GM18505 (cell line): ENCODE data around the gene MAP3K4.
"Not testable (repeated sequence)": the region's sequence is repeated elsewhere in the genome, so short reads cannot be mapped to it uniquely, and the experiment has no call there.

ENCODE experiments used
- ATAC-seq: cut with Tn5 transposase; IDR thresholded peaks from one replicate; pipeline ENCODE4 v1.9.1; 2021; ENCODE audit not compliant: unreplicated experiment
- POLR2A ChIP-seq: IDR thresholded peaks from 4 replicates; pipeline ENCODE4 v1.6.1; 2011; ENCODE audit warnings: borderline replicate concordance; ENCODE audit not compliant: insufficient read depth, insufficient read length; ENCODE audit errors: extremely low read depth

The MAP3K4 gene

GRCh38 chr6:160962835-160963623, 28.5 kb upstream of the MAP3K4 start:
- TF ChIP-seq POLR2A = no peak
- no peak for ATAC-seq

- no peak for ATAC-seq
- TF ChIP-seq POLR2A = no peak
Observed at GRCh38 chr6:160963651-160964050, 27.9 kb upstream of the MAP3K4 start.

GRCh38 chr6:160965893-160966292, 25.7 kb upstream of the MAP3K4 start:
- no peak for TF ChIP-seq POLR2A
- ATAC-seq = no peak

GRCh38 chr6:160966493-160967229, 24.9 kb upstream of the MAP3K4 start:
- no peak for TF ChIP-seq POLR2A
- ATAC-seq = no peak

- no peak for TF ChIP-seq POLR2A
- no peak for ATAC-seq
Observed at GRCh38 chr6:160967351-160967750, 24.2 kb upstream of the MAP3K4 start.

- no peak for ATAC-seq
- no peak for TF ChIP-seq POLR2A
Observed at GRCh38 chr6:160967833-160968232, 23.7 kb upstream of the MAP3K4 start.

GRCh38 chr6:160971171-160971570, 20.4 kb upstream of the MAP3K4 start:
- TF ChIP-seq POLR2A = no peak
- ATAC-seq = no peak

GRCh38 chr6:160972111-160972510, 19.5 kb upstream of the MAP3K4 start:
- peak; percentile 54 for ATAC-seq
- no peak for TF ChIP-seq POLR2A

- ATAC-seq = not testable (repeated sequence)
Observed at GRCh38 chr6:160972594-160972993, 19.0 kb upstream of the MAP3K4 start.

- no peak for ATAC-seq
- TF ChIP-seq POLR2A = no peak
Observed at GRCh38 chr6:160973311-160974250, 18.0 kb upstream of the MAP3K4 start.

GRCh38 chr6:160974304-160974771, 17.2 kb upstream of the MAP3K4 start:
- no peak for TF ChIP-seq POLR2A
- no peak for ATAC-seq

- no peak for ATAC-seq
- TF ChIP-seq POLR2A = no peak
Observed at GRCh38 chr6:160975162-160975561, 16.4 kb upstream of the MAP3K4 start.

- ATAC-seq = not testable (repeated sequence)
Observed at GRCh38 chr6:160975961-160976360, 15.6 kb upstream of the MAP3K4 start.
